Suprapubic skin (tissue), 4 donors: ENCODE measurements around the gene KIRREL1. TPM values are rescaled to one million over a fixed set of nuclear protein-coding genes. Genes with fewer than 3 reads are reported as not detected.

Source experiments
- DNase-seq, 2 donors: peaks; one replicate each; pipeline ENCODE4 v3.0.0-alpha.2; 2019; ENCODE audit warnings: low spot score in 2 of 2
- H3K27ac ChIP-seq: fragments of 200-600 bp; sonication (generic); one replicate; pipeline ENCODE4 v1.5.1; 2019
- H3K27me3 ChIP-seq: fragments of 200-600 bp; sonication (generic); one replicate; pipeline ENCODE4 v1.5.1; 2019
- H3K36me3 ChIP-seq: fragments of 200-600 bp; sonication (generic); one replicate; pipeline ENCODE4 v1.5.1; 2019
- H3K4me1 ChIP-seq: fragments of 200-600 bp; sonication (generic); one replicate; pipeline ENCODE4 v1.5.1; 2019
- H3K4me3 ChIP-seq: fragments of 200-600 bp; sonication (generic); one replicate; pipeline ENCODE4 v1.5.1; 2019; ENCODE audit warnings: mild to moderate bottlenecking
- H3K9me3 ChIP-seq: fragments of 200-600 bp; sonication (generic); one replicate; pipeline ENCODE4 v1.5.1; 2019
- CTCF ChIP-seq, 2 donors: fragments of 200-600 bp in 1 of 2; fragments of 450-650 bp in 1 of 2; sonication (generic) in 1 of 2; IDR thresholded peaks; one replicate each; pipeline ENCODE4 v1.5.1; 2016 to 2019; ENCODE audit warnings: antibody characterized with exemption in 2 of 2, mild to moderate bottlenecking in 1 of 2, moderate library complexity in 1 of 2
- EP300 ChIP-seq: sonication (generic); formaldehyde crosslinking; IDR thresholded peaks from one replicate; pipeline ENCODE4 v1.6.1; 2017; ENCODE audit warnings: antibody characterized with exemption
- POLR2A ChIP-seq, 2 donors: fragments of 450-650 bp; IDR thresholded peaks; one replicate each; pipeline ENCODE4 v1.6.1; 2017; ENCODE audit warnings: antibody characterized with exemption in 2 of 2, mild to moderate bottlenecking in 2 of 2, moderate library complexity in 2 of 2
- POLR2AphosphoS5 ChIP-seq, 3 donors: sonication (generic); formaldehyde crosslinking; IDR thresholded peaks; one replicate each; pipeline ENCODE4 v1.6.1; 2017; ENCODE audit warnings: antibody characterized with exemption in 3 of 3
- WGBS: methylation state at CpG from one replicate; pipeline ENCODE4 v1.1.5; 2018; 5-methylcytosine and 5-hydroxymethylcytosine counted together
- total RNA-seq, 4 donors: library from RNA; depleted of rRNA; stranded (reverse); fragments of >200 nt; gene quantifications; one replicate each; pipeline ENCODE4 v1.1.0, GENCODE V29; 2016

KIRREL1 gene
- total RNA-seq, 4 donors from 2014 or later: 12.5 to 18.9 (median 15.5) TPM

- no peak overlapping the region for H3K4me3 ChIP-seq
- WGBS: 22% methylated on average over 15 of the region's 15 CpGs
- no peaks in the 10 kb centered on the region for H3K27me3 ChIP-seq
- peaks cover 78% of the 10 kb centered on the region for H3K4me1 ChIP-seq
- H3K9me3 ChIP-seq: no peaks in the 10 kb centered on the region
- no peaks in the 10 kb centered on the region for H3K36me3 ChIP-seq
- DNase-seq: no peak
- TF ChIP-seq POLR2AphosphoS5 (IDR thresholded peaks at IDR 0.05): no peak
- no peak for TF ChIP-seq POLR2A (IDR thresholded peaks at IDR 0.05)
- TF ChIP-seq CTCF (IDR thresholded peaks at IDR 0.05): no peak
- no peak for TF ChIP-seq EP300
- H3K27ac ChIP-seq: peak overlapping the region; percentile 87
Measured at GRCh38 chr1:158007667-158008386, 14.4 kb downstream of the KIRREL1 start.

GRCh38 chr1:158008630-158009029 is 15.2 kb downstream of the KIRREL1 start:
- Histone ChIP-seq H3K9me3 (no peaks in the 10 kb centered on the region), H3K4me3 (no peak overlapping the region), H3K36me3 (no peaks in the 10 kb centered on the region), H3K27me3 (no peaks in the 10 kb centered on the region), H3K4me1 (peaks cover 74% of the 10 kb centered on the region), H3K27ac (peak overlapping the region; percentile 87)
- no peak for TF ChIP-seq EP300
- TF ChIP-seq POLR2AphosphoS5 (IDR thresholded peaks at IDR 0.05): no peak
- TF ChIP-seq POLR2A (IDR thresholded peaks at IDR 0.05): no peak
- TF ChIP-seq CTCF (IDR thresholded peaks at IDR 0.05): no peak
- DNase-seq: no peak
- 49% methylated on average over 6 of the region's 6 CpGs for WGBS

GRCh38 chr1:158011714-158012113 is 18.3 kb downstream of the KIRREL1 start:
- Histone ChIP-seq H3K4me1 (peaks cover 70% of the 10 kb centered on the region), H3K36me3 (no peaks in the 10 kb centered on the region), H3K27me3 (no peaks in the 10 kb centered on the region), H3K9me3 (no peaks in the 10 kb centered on the region), H3K4me3 (no peak overlapping the region), H3K27ac (peak overlapping the region; percentile 87)
- no peak for DNase-seq
- no peak for TF ChIP-seq EP300
- TF ChIP-seq CTCF (IDR thresholded peaks at IDR 0.05): no peak
- TF ChIP-seq POLR2AphosphoS5 (IDR thresholded peaks at IDR 0.05): no peak
- no peak for TF ChIP-seq POLR2A (IDR thresholded peaks at IDR 0.05)
- WGBS: 35% methylated on average over 5 of the region's 5 CpGs

- 69% methylated on average over 12 of the region's 12 CpGs for WGBS
- no peak for DNase-seq
- Histone ChIP-seq H3K27ac (no peak overlapping the region), H3K27me3 (no peaks in the 10 kb centered on the region), H3K36me3 (no peaks in the 10 kb centered on the region), H3K9me3 (no peaks in the 10 kb centered on the region), H3K4me1 (peaks cover 70% of the 10 kb centered on the region), H3K4me3 (no peak overlapping the region)
- TF ChIP-seq POLR2AphosphoS5 (IDR thresholded peaks at IDR 0.05) (no peak), EP300 (no peak), CTCF (IDR thresholded peaks at IDR 0.05) (no peak), POLR2A (IDR thresholded peaks at IDR 0.05) (no peak)
Measured at GRCh38 chr1:158013840-158014730, 20.6 kb downstream of the KIRREL1 start.

- no peaks in the 10 kb centered on the region for H3K27me3 ChIP-seq
- DNase-seq: no peak
- H3K4me1 ChIP-seq: peaks cover 69% of the 10 kb centered on the region
- no peak overlapping the region for H3K4me3 ChIP-seq
- H3K27ac ChIP-seq: no peak overlapping the region
- WGBS: 78% methylated on average over 6 of the region's 6 CpGs
- no peaks in the 10 kb centered on the region for H3K36me3 ChIP-seq
- no peak for TF ChIP-seq CTCF (IDR thresholded peaks at IDR 0.05)
- TF ChIP-seq POLR2A (IDR thresholded peaks at IDR 0.05): no peak
- no peak for TF ChIP-seq EP300
- TF ChIP-seq POLR2AphosphoS5 (IDR thresholded peaks at IDR 0.05): no peak
- no peaks in the 10 kb centered on the region for H3K9me3 ChIP-seq
Measured at GRCh38 chr1:158014731-158015320, 21.4 kb downstream of the KIRREL1 start.
